HepG2 (cell line): ENCODE data around the gene NYNRIN. TPM values are rescaled to one million over a fixed set of nuclear protein-coding genes. Genes with fewer than 3 reads are reported as not detected.

Source experiments
- ATAC-seq: fragments of 200-7000 bp; cut with Tn5 transposase; 3 replicates; pipeline ENCODE4 v1.9.1; 2020; ENCODE audit warnings: mild to moderate bottlenecking, moderate library complexity
- BruUV-seq: library from RNA; stranded (reverse); fragments of 400-500 nt; replicated peaks from 2 replicates; lab custom pipeline; 2021; lab: Mats Ljungman, UMichigan
- CTCF ChIA-PET: fragments of 300-600 bp; formaldehyde crosslinking; extraction: SDS; loops from one replicate; lab custom pipeline; 2021; ENCODE audit warnings: low total read pairs, inconsistent platforms, low intra/inter-chr PET ratio; lab: Yijun Ruan, JAX
- POLR2A ChIA-PET: fragments of 350-600 bp; sonication (Branson Sonifier 250); formaldehyde crosslinking; loops from one replicate; lab custom pipeline; 2020; ENCODE audit warnings: antibody characterized with exemption, inconsistent platforms; lab: Yijun Ruan, JAX
- DNase-seq: peaks from one replicate; pipeline ENCODE4 v3.0.0-alpha.2; 2015; ENCODE audit warnings: low spot score
- FAIRE-seq: peaks from 3 replicates; lab custom pipeline; 2011; peaks lifted over from hg19 to GRCh38; lab: Jason Lieb, UNC
- H2AFZ ChIP-seq: one replicate; pipeline ENCODE4 v1.6.1; 2011; ENCODE audit warnings: low read length, inconsistent platforms
- H3K27ac ChIP-seq: fragments of 300-600 bp; 3 replicates; pipeline ENCODE4 v1.8.0; 2011; ENCODE audit warnings: mixed run types, mild to moderate bottlenecking, mixed read lengths, low read length, inconsistent platforms; ENCODE audit not compliant: insufficient read depth; ENCODE audit errors: extremely low read length
- H3K27me3 ChIP-seq, 2 experiments: fragments of 200-600 bp in 1 of 2; 2 replicates in 1 of 2; 3 replicates in 1 of 2; pipeline versions ENCODE4 v1.6.0 to v1.8.0; 2011; ENCODE audit warnings: low read length in 2 of 2, mild to moderate bottlenecking in 2 of 2, moderate library complexity in 2 of 2, inconsistent platforms in 1 of 2; ENCODE audit not compliant: insufficient read depth in 2 of 2, control insufficient read depth in 1 of 2
- H3K36me3 ChIP-seq, 2 experiments: fragments of 200-600 bp in 1 of 2; replicated peaks in 1 of 2; 2 replicates in 1 of 2; 3 replicates in 1 of 2; pipeline versions ENCODE4 v1.5.1 to v1.8.0; 2011; ENCODE audit warnings: low read length in 2 of 2, inconsistent platforms in 1 of 2; ENCODE audit not compliant: insufficient read depth in 2 of 2, control insufficient read depth in 1 of 2
- H3K4me1 ChIP-seq: 2 replicates; pipeline ENCODE4 v1.5.1; 2012; ENCODE audit warnings: low read length, inconsistent platforms; ENCODE audit not compliant: insufficient read depth
- H3K4me2 ChIP-seq: 2 replicates; pipeline ENCODE4 v1.6.0; 2011; ENCODE audit warnings: low read depth, low read length, inconsistent platforms
- H3K4me3 ChIP-seq, 3 experiments: fragments of 200-600 bp in 1 of 3; sonication (generic), shearing (Covaris generic) in 1 of 3; replicated peaks in 1 of 3; 2 replicates each; pipeline ENCODE4 v1.5.1; 2011 to 2016; ENCODE audit warnings: low read length in 3 of 3, inconsistent platforms in 2 of 3, low read depth in 2 of 3, mild to moderate bottlenecking in 2 of 3, control low read depth in 1 of 3, mixed read lengths in 1 of 3; ENCODE audit not compliant: insufficient read depth in 1 of 3
- H3K79me2 ChIP-seq: one replicate; pipeline ENCODE4 v1.6.1; 2011; ENCODE audit warnings: low read length, inconsistent platforms; ENCODE audit not compliant: insufficient read depth
- H3K9ac ChIP-seq: 2 replicates; pipeline ENCODE4 v1.6.0; 2011; ENCODE audit warnings: mild to moderate bottlenecking, low read depth, low read length, inconsistent platforms; ENCODE audit not compliant: insufficient read depth
- H3K9me3 ChIP-seq: 2 replicates; pipeline ENCODE4 v1.5.1; 2012; ENCODE audit warnings: mild to moderate bottlenecking, low read length
- H4K20me1 ChIP-seq: 2 replicates; pipeline ENCODE4 v1.6.0; 2011; ENCODE audit warnings: inconsistent platforms, mild to moderate bottlenecking, low read length, moderate library complexity; ENCODE audit not compliant: insufficient read depth
- BORCS8-MEF2B ChIP-seq: sonication (generic); formaldehyde crosslinking; IDR thresholded peaks from 2 replicates; pipeline ENCODE4 v1.8.0; 2022; ENCODE audit warnings: mild to moderate bottlenecking, missing genetic modification reagents
- CC2D1A ChIP-seq: sonication (generic); formaldehyde crosslinking; IDR thresholded peaks from 2 replicates; pipeline ENCODE4 v1.8.1; 2023; ENCODE audit warnings: mild to moderate bottlenecking, missing genetic modification reagents
- FOXA3 ChIP-seq: IDR thresholded peaks from 2 replicates; pipeline ENCODE4 v1.6.1; 2016; ENCODE audit warnings: missing genetic modification reagents, missing compliant biosample characterization
- GTF3A ChIP-seq: sonication (generic); formaldehyde crosslinking; conservative IDR thresholded peaks from 2 replicates; pipeline ENCODE4 v1.4.0; 2020; ENCODE audit warnings: mild to moderate bottlenecking, missing genetic modification reagents
- HCFC1 ChIP-seq: fragments of 150-350 bp; IDR thresholded peaks from 2 replicates; pipeline ENCODE4 v1.6.1; 2014; ENCODE audit warnings: low read depth, low read length
- MATR3 ChIP-seq: sonication (generic); formaldehyde crosslinking; IDR thresholded peaks from 2 replicates; pipeline ENCODE4 v1.4.0; 2020; ENCODE audit warnings: missing genetic modification reagents
- MTA1 ChIP-seq: sonication (generic); formaldehyde crosslinking; IDR thresholded peaks from 2 replicates; pipeline ENCODE4 v1.4.0; 2020; ENCODE audit warnings: missing genetic modification reagents, mild to moderate bottlenecking, borderline replicate concordance
- NR2F2 ChIP-seq: IDR thresholded peaks from 2 replicates; pipeline ENCODE4 v1.6.1; 2012; ENCODE audit warnings: low read depth, inconsistent platforms, borderline replicate concordance
- SNAPC2 ChIP-seq: sonication (generic); formaldehyde crosslinking; IDR thresholded peaks from 2 replicates; pipeline ENCODE4 v1.8.1; 2022; ENCODE audit warnings: mild to moderate bottlenecking, missing genetic modification reagents
- ZFYVE20 ChIP-seq: sonication (generic); formaldehyde crosslinking; IDR thresholded peaks from 2 replicates; pipeline ENCODE4 v1.8.0; 2023; ENCODE audit warnings: low read depth, mild to moderate bottlenecking, moderate library complexity, missing genetic modification reagents, borderline replicate concordance
- ZNF33B ChIP-seq: sonication (generic); formaldehyde crosslinking; IDR thresholded peaks from 2 replicates; pipeline ENCODE4 v1.5.1; 2020; ENCODE audit warnings: mild to moderate bottlenecking, missing genetic modification reagents
- ZNF362 ChIP-seq: sonication (generic); formaldehyde crosslinking; IDR thresholded peaks from 2 replicates; pipeline ENCODE4 v1.4.0; 2020; ENCODE audit warnings: missing genetic modification reagents, mild to moderate bottlenecking, borderline replicate concordance
- ZNF678 ChIP-seq: sonication (generic); formaldehyde crosslinking; IDR thresholded peaks from 2 replicates; pipeline ENCODE4 v1.4.0; 2020; ENCODE audit warnings: mild to moderate bottlenecking, missing genetic modification reagents
- ZNF704 ChIP-seq: sonication (generic); formaldehyde crosslinking; IDR thresholded peaks from 2 replicates; pipeline ENCODE4 v1.8.1; 2023; ENCODE audit warnings: mild to moderate bottlenecking, inconsistent platforms, moderate library complexity, missing genetic modification reagents, borderline replicate concordance
- ZNF766 ChIP-seq: sonication (generic); formaldehyde crosslinking; IDR thresholded peaks from 2 replicates; pipeline ENCODE4 v1.5.0; 2020; ENCODE audit warnings: missing genetic modification reagents, borderline replicate concordance
- ZNF782 ChIP-seq: sonication (generic); formaldehyde crosslinking; IDR thresholded peaks from 2 replicates; pipeline ENCODE4 v1.4.0; 2020; ENCODE audit warnings: missing genetic modification reagents, mild to moderate bottlenecking, borderline replicate concordance
- WGBS: methylation state at CpG from one replicate; pipeline ENCODE4 v1.1.6; 2017; ENCODE audit warnings: low lambda C conversion rate; 5-methylcytosine and 5-hydroxymethylcytosine counted together
- in situ Hi-C: cut with HindIII; loops from 2 replicates; pipeline ENCODE4 v1.10.0; 2017; ENCODE audit warnings: low pct_unique_long_range_greater_than_20kb; ENCODE audit not compliant: extremely low pct_ligation_motif_present
- intact Hi-C: fragments of 100-400 bp; cut with micrococcal nuclease; formaldehyde crosslinking; loops from one replicate; pipeline ENCODE4 v1.10.0; 2022; ENCODE audit not compliant: unreplicated experiment
- polyA plus RNA-seq, 8 experiments: library from polyadenylated mRNA; depleted of rRNA in 3 of 8; stranded (reverse) in 7 of 8; unstranded in 1 of 8; fragments of >200 nt; fragmentation: Illumina TruSeq in 4 of 8; extraction: Trizol in 4 of 8; gene quantifications; 2 replicates each; pipeline versions ENCODE4 v1.2.1 to v1.2.3, GENCODE V29; 2011 to 2016; ENCODE audit warnings: low read depth in 4 of 8, missing spikeins in 1 of 8, mixed read lengths in 1 of 8; ENCODE audit not compliant: insufficient read depth in 1 of 8
- total RNA-seq, 5 experiments: library from RNA; depleted of rRNA; stranded (reverse); fragments of >200 nt; fragmentation: Illumina TruSeq; extraction: Trizol; gene quantifications; 2 replicates each; pipeline ENCODE4 v1.2.3, GENCODE V29; 2016; ENCODE audit warnings: low read depth in 1 of 5
- TF ChIP-seq, protein P1 (sequence below): sonication (generic); formaldehyde crosslinking; IDR thresholded peaks from 2 replicates; pipeline ENCODE4 v1.4.0; 2020; ENCODE audit warnings: missing genetic modification reagents, low read depth, mild to moderate bottlenecking, borderline replicate concordance

The NYNRIN gene
- total and polyA plus RNA-seq, 2 of the 13 experiments (the other 11 are each of a cell fraction or from before 2014, with no cell fraction given): 0.63 to 1.1 TPM

- TF ChIP-seq ZNF704 (CRISPR knock-in tag) (peak; percentile 31; the same call in 1 of the 2 replicates), ZNF33B (CRISPR knock-in tag) (no peak), FOXA3 (CRISPR knock-in tag) (no peak), MATR3 (no peak), GTF3A (CRISPR knock-in tag) (no peak), ZNF362 (CRISPR knock-in tag) (no peak), ZNF766 (no peak)
Measured at GRCh38 chr14:24399999-24400718, 1.4 kb downstream of the NYNRIN start (continued).

- Histone ChIP-seq H3K4me2 (no peak overlapping the region), H4K20me1 (no peaks in the 10 kb centered on the region), H3K4me1 (peaks cover 43% of the 10 kb centered on the region), H3K27me3 (peaks cover 12 to 37% of the 10 kb centered on the region in 2 experiments), H3K36me3 (no peaks in the 10 kb centered on the region)
- FAIRE-seq: no peak
- no peak for DNase-seq
- in situ Hi-C loops: no loop called here
- CTCF ChIA-PET: no interaction called here
- TF ChIP-seq ZFYVE20 (CRISPR knock-in tag): 0 out of 2 replicates have a peak, but pooled peaks have one; percentile 24
- no peak for TF ChIP-seq NR2F2
- TF ChIP-seq ZNF678 (CRISPR knock-in tag): peak; percentile 55; the same call in 1 of the 2 replicates
- TF ChIP-seq HCFC1: no peak
- peak; percentile 39; the same call in 1 of the 2 replicates for TF ChIP-seq MTA1 (CRISPR knock-in tag)
- TF ChIP-seq SNAPC2: no peak
- 0 out of 2 replicates have a peak, but pooled peaks have one; percentile 69 for TF ChIP-seq ZNF782 (CRISPR knock-in tag)
- 0 out of 2 replicates have a peak, but pooled peaks have one; percentile 16 for TF ChIP-seq BORCS8-MEF2B (CRISPR knock-in tag)
- TF ChIP-seq, protein P1, sequence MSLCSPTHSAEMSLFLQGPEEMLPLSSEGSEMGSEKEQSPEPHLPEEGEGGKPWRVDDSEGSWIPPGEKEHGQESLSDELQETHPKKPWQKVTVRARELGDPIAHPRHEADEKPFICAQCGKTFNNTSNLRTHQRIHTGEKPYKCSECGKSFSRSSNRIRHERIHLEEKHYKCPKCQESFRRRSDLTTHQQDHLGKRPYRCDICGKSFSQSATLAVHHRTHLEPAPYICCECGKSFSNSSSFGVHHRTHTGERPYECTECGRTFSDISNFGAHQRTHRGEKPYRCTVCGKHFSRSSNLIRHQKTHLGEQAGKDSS: 0 out of 2 replicates have a peak, but pooled peaks have one; percentile 53
- 0 out of 2 replicates have a peak, but pooled peaks have one; percentile 40 for TF ChIP-seq CC2D1A (CRISPR knock-in tag)
- TF ChIP-seq, all 625 proteins: peak for 7
- Histone ChIP-seq H3K4me3 (no peak overlapping the region), H3K9me3 (no peaks in the 10 kb centered on the region), H3K9ac (no peak overlapping the region), H3K27ac (no peak overlapping the region), H3K79me2 (no peaks in the 10 kb centered on the region), H2AFZ (no peak overlapping the region)
- POLR2A ChIA-PET: interaction anchor here (0.9 to 2.0 kb wide), 4 partner anchors 28 to 40 kb away, joined by 3 to 7 read pairs (median 4); partner anchors contain the start of gene KHNYN
- WGBS: 22% methylated on average over 9 of the region's 9 CpGs
- BruUV-seq: TSS peak; percentile 50
- no peak for ATAC-seq
- intact Hi-C loops: loop anchor here (1.0 to 2.0 kb wide), 2 partner anchors 15 to 68 kb away; no protein-coding TSS in a partner anchor
Measured at GRCh38 chr14:24401810-24402702, 3.3 kb downstream of the NYNRIN start.
